Mesenchymal stem cell (in vitro differentiated cells and primary cell): ENCODE results near the gene CIAO1.
A peak's percentile ranks its signal among the peaks of the same experiment; 100 is the strongest.

Source experiments
- DNase-seq: peaks from one replicate; pipeline ENCODE4 v3.0.0-alpha.2; 2013
- H2AFZ ChIP-seq: one replicate; pipeline ENCODE4 v1.6.1; 2013; ENCODE audit warnings: low read depth, mild to moderate bottlenecking, control low read depth, inconsistent platforms, low read length, moderate library complexity
- H2AK5ac ChIP-seq: 2 replicates; pipeline ENCODE4 v1.6.1; 2013; ENCODE audit warnings: low read length, moderate library complexity, mild to moderate bottlenecking, inconsistent platforms; ENCODE audit not compliant: severe bottlenecking
- H2BK120ac ChIP-seq: one replicate; pipeline ENCODE4 v1.6.1; 2013; ENCODE audit warnings: low read depth, mild to moderate bottlenecking, inconsistent platforms, low read length, moderate library complexity
- H2BK12ac ChIP-seq, 2 experiments: one replicate each; pipeline ENCODE4 v1.6.1; 2013; ENCODE audit warnings: inconsistent platforms in 2 of 2, low read length in 2 of 2, mild to moderate bottlenecking in 2 of 2, moderate library complexity in 2 of 2, control low read depth in 1 of 2
- H2BK15ac ChIP-seq: one replicate; pipeline ENCODE4 v1.6.1; 2013; ENCODE audit warnings: mild to moderate bottlenecking, low read depth, inconsistent platforms; ENCODE audit not compliant: poor library complexity, severe bottlenecking
- H2BK5ac ChIP-seq: 2 replicates; pipeline ENCODE4 v1.6.1; 2013; ENCODE audit warnings: low read depth, mild to moderate bottlenecking, low read length, control low read depth, inconsistent platforms; ENCODE audit not compliant: poor library complexity, severe bottlenecking
- H3K14ac ChIP-seq, 2 experiments: one replicate each; pipeline ENCODE4 v1.6.1; 2013; ENCODE audit warnings: inconsistent platforms in 2 of 2, low read length in 2 of 2, control low read depth in 1 of 2, mild to moderate bottlenecking in 1 of 2, moderate library complexity in 1 of 2
- H3K18ac ChIP-seq, 2 experiments: one replicate each; pipeline ENCODE4 v1.6.1; 2013; ENCODE audit warnings: inconsistent platforms in 2 of 2, low read length in 2 of 2, control low read depth in 1 of 2, low read depth in 1 of 2, mild to moderate bottlenecking in 1 of 2
- H3K23ac ChIP-seq, 2 experiments: one replicate each; pipeline ENCODE4 v1.6.1; 2013; ENCODE audit warnings: inconsistent platforms in 2 of 2, low read length in 2 of 2, mild to moderate bottlenecking in 2 of 2, moderate library complexity in 2 of 2, control low read depth in 1 of 2
- H3K27ac ChIP-seq: 2 replicates; pipeline ENCODE4 v1.5.1; 2013; ENCODE audit warnings: mild to moderate bottlenecking, moderate library complexity, low read length, control low read depth, inconsistent platforms; ENCODE audit not compliant: poor library complexity, severe bottlenecking
- H3K27me3 ChIP-seq, 2 experiments: 2 replicates each; pipeline versions ENCODE4 v1.6.1 to v1.7.0; 2013; ENCODE audit warnings: low read length in 2 of 2, mild to moderate bottlenecking in 2 of 2, moderate library complexity in 2 of 2, control low read depth in 1 of 2, inconsistent platforms in 1 of 2; ENCODE audit not compliant: control insufficient read depth in 1 of 2, insufficient read depth in 1 of 2
- H3K36me3 ChIP-seq, 2 experiments: 2 replicates each; pipeline versions ENCODE4 v1.6.1 to v1.7.0; 2013; ENCODE audit warnings: low read length in 2 of 2, control low read depth in 1 of 2, inconsistent platforms in 1 of 2, low read depth in 1 of 2, mild to moderate bottlenecking in 1 of 2; ENCODE audit not compliant: insufficient read depth in 2 of 2, control insufficient read depth in 1 of 2
- H3K4ac ChIP-seq, 2 experiments: one replicate each; pipeline ENCODE4 v1.6.1; 2013; ENCODE audit warnings: inconsistent platforms in 2 of 2, low read length in 2 of 2, mild to moderate bottlenecking in 2 of 2, moderate library complexity in 2 of 2, control low read depth in 1 of 2, low read depth in 1 of 2
- H3K4me1 ChIP-seq: 2 replicates; pipeline ENCODE4 v1.6.1; 2013; ENCODE audit warnings: low read depth, low read length, control low read depth; ENCODE audit not compliant: control insufficient read depth, insufficient read depth
- H3K4me2 ChIP-seq: 2 replicates; pipeline ENCODE4 v1.6.1; 2013; ENCODE audit warnings: low read length, mild to moderate bottlenecking, inconsistent platforms; ENCODE audit not compliant: poor library complexity, severe bottlenecking
- H3K4me3 ChIP-seq, 2 experiments: 2 replicates each; pipeline versions ENCODE4 v1.5.1 to v1.7.0; 2013; ENCODE audit warnings: low read length in 2 of 2, mild to moderate bottlenecking in 2 of 2, control low read depth in 1 of 2, low read depth in 1 of 2; ENCODE audit not compliant: insufficient read depth in 1 of 2
- H3K79me1 ChIP-seq: replicated peaks from 2 replicates; pipeline ENCODE4 v1.6.1; 2013; ENCODE audit warnings: mild to moderate bottlenecking, control low read depth, low read length, inconsistent platforms; ENCODE audit not compliant: poor library complexity, severe bottlenecking
- H3K9ac ChIP-seq: 2 replicates; pipeline ENCODE4 v1.7.0; 2013; ENCODE audit warnings: mild to moderate bottlenecking, low read length, moderate library complexity
- H3K9me3 ChIP-seq: 2 replicates; pipeline ENCODE4 v1.7.0; 2013; ENCODE audit warnings: mild to moderate bottlenecking, low read length; ENCODE audit not compliant: control insufficient read depth
- H4K8ac ChIP-seq: one replicate; pipeline ENCODE4 v1.6.1; 2013; ENCODE audit warnings: inconsistent platforms, mild to moderate bottlenecking, low read length, moderate library complexity
- H4K91ac ChIP-seq: one replicate; pipeline ENCODE4 v1.6.1; 2013; ENCODE audit warnings: mild to moderate bottlenecking, low read length, inconsistent platforms
- WGBS: methylation state at CpG from one replicate; pipeline ENCODE4 v1.1.7; 2013; ENCODE audit warnings: mixed read lengths; 5-methylcytosine and 5-hydroxymethylcytosine counted together

CIAO1 gene

DNA sequence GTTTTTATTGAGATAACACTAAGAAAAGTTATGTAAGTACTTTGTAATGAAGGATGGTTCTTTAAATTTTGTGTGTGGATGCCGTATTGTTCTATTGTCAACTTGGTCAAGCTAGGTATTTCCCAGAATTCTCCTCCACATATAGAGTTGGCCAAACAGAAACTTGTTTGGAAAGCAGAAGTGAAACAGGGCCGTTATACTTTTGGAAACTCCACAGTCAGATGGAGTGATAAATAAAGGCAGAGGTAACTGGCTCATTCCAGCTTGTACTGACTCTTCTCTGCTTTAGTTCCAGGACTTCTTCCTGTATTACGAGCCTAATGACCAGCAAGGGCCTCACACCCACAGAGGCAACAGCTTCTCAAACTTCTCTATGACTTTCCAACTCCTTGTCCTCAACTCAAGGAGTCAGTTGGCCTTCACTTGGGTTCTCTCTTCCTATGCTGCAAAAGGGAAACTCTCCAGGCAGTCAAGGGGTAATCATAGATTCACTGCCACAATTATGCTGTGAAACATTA is 41.0 kb upstream of the CIAO1 start:
- Histone ChIP-seq H3K9ac (no peak overlapping the region), H3K4me2 (no peak overlapping the region), H3K4me3 (no peak overlapping the region), H2BK5ac (no peak overlapping the region), H3K27me3 (no peaks in the 10 kb centered on the region), H3K23ac (no peak overlapping the region), H4K91ac (no peak overlapping the region), H2BK15ac (no peak overlapping the region), H3K18ac (no peak overlapping the region), H3K27ac (no peak overlapping the region), H3K14ac (no peak overlapping the region), H3K4me1 (no peaks in the 10 kb centered on the region), H2BK12ac (no peak overlapping the region), H2BK120ac (no peak overlapping the region), H2AFZ (no peak overlapping the region), H3K36me3 (no peaks in the 10 kb centered on the region), H3K4ac (no peak overlapping the region), H2AK5ac (no peak overlapping the region), H3K9me3 (no peaks in the 10 kb centered on the region), H3K79me1 (peaks cover 15% of the 10 kb centered on the region), H4K8ac (no peak overlapping the region)
- WGBS, result 92% methylated on average over 3 of the region's 3 CpGs
- no peak for DNase-seq

- Histone ChIP-seq H4K8ac (no peak overlapping the region), H3K14ac (no peak overlapping the region), H2BK120ac (no peak overlapping the region), H3K36me3 (no peaks in the 10 kb centered on the region), H3K23ac (no peak overlapping the region), H2AFZ (no peak overlapping the region), H4K91ac (peak overlapping the region; percentile 66), H3K27me3 (no peaks in the 10 kb centered on the region), H2BK15ac (no peak overlapping the region), H3K4me1 (peaks cover 4% of the 10 kb centered on the region), H3K4ac (no peak overlapping the region), H2AK5ac (no peak overlapping the region), H2BK12ac (no peak overlapping the region), H3K9ac (no peak overlapping the region), H3K9me3 (no peaks in the 10 kb centered on the region), H3K27ac (no peak overlapping the region), H3K4me3 (no peak overlapping the region), H3K18ac (no peak overlapping the region), H2BK5ac (no peak overlapping the region), H3K4me2 (no peak overlapping the region), H3K79me1 (peaks cover 18% of the 10 kb centered on the region)
- DNase-seq, result no peak
- 94% methylated on average over 4 of the region's 4 CpGs for WGBS
These were observed 34.7 kb upstream of the CIAO1 start for GRCh38 chr2:96231316-96231715.

GRCh38 chr2:96233436-96233835 is 32.6 kb upstream of the CIAO1 start:
- peaks cover 3 to 4% of the 10 kb centered on the region in 2 experiments for H3K36me3 ChIP-seq
- H3K9ac ChIP-seq, result no peak overlapping the region
- H2AFZ ChIP-seq, result no peak overlapping the region
- no peak overlapping the region for H3K4me3 ChIP-seq
- no peak overlapping the region for H3K4ac ChIP-seq
- no peak overlapping the region for H2AK5ac ChIP-seq
- no peak overlapping the region for H3K27ac ChIP-seq
- no peak overlapping the region for H4K8ac ChIP-seq
- no peak overlapping the region for H2BK5ac ChIP-seq
- no peak overlapping the region for H3K23ac ChIP-seq
- H4K91ac ChIP-seq, result no peak overlapping the region
- H3K9me3 ChIP-seq, result no peaks in the 10 kb centered on the region
- H3K79me1 ChIP-seq, result peaks cover 20% of the 10 kb centered on the region
- no peak overlapping the region for H3K18ac ChIP-seq
- H3K4me2 ChIP-seq, result no peak overlapping the region
- H2BK15ac ChIP-seq, result no peak overlapping the region
- peaks cover 4% of the 10 kb centered on the region for H3K4me1 ChIP-seq
- DNase-seq, result no peak
- WGBS, result 95% methylated on average over 2 of the region's 6 CpGs
- no peaks in the 10 kb centered on the region for H3K27me3 ChIP-seq
- no peak overlapping the region for H2BK12ac ChIP-seq
- no peak overlapping the region for H2BK120ac ChIP-seq
- H3K14ac ChIP-seq, result no peak overlapping the region

- Histone ChIP-seq H2BK120ac (no peak overlapping the region), H2BK5ac (no peak overlapping the region), H2AFZ (no peak overlapping the region), H2BK12ac (no peak overlapping the region), H3K14ac (no peak overlapping the region), H3K27ac (no peak overlapping the region), H4K91ac (no peak overlapping the region), H3K9me3 (no peaks in the 10 kb centered on the region), H2AK5ac (no peak overlapping the region), H3K36me3 (peaks cover 3 to 4% of the 10 kb centered on the region in 2 experiments), H3K79me1 (peaks cover 20% of the 10 kb centered on the region), H3K18ac (no peak overlapping the region), H3K4me3 (no peak overlapping the region), H3K4me2 (no peak overlapping the region), H4K8ac (no peak overlapping the region), H3K27me3 (no peaks in the 10 kb centered on the region), H3K9ac (no peak overlapping the region), H2BK15ac (no peak overlapping the region), H3K23ac (no peak overlapping the region), H3K4me1 (peaks cover 4% of the 10 kb centered on the region), H3K4ac (no peak overlapping the region)
- no peak for DNase-seq
- 91% methylated on average over 4 of the region's 4 CpGs for WGBS
These were observed 32.1 kb upstream of the CIAO1 start for GRCh38 chr2:96233880-96234316.
